Heart left ventricle (tissue), 13 donors: ENCODE measurements around the gene RAB3GAP1.

Experiments used
- POLR2A ChIP-seq, 2 donors: fragments of 450-650 bp; IDR thresholded peaks; one replicate each; pipeline ENCODE4 v1.6.1; 2017; ENCODE audit warnings: antibody characterized with exemption in 2 of 2, mild to moderate bottlenecking in 2 of 2, moderate library complexity in 2 of 2
- TF ChIP-seq, protein P1 (sequence below), 12 donors: fragments of 200-600 bp; sonication (generic) in 4 of 12; IDR thresholded peaks; one replicate each; pipeline versions ENCODE4 v1.5.0 to v1.8.0; 2018 to 2022; ENCODE audit warnings: antibody characterized with exemption in 12 of 12, mild to moderate bottlenecking in 5 of 12
- donor health status: ischemic (EF 13 %, LVEDD 7.1; RV severe dilation, severe dysfunction).
- donor health status: DM: no; HTN: yes; CAD: no.
- donor health status: DM: no; HTN: no; CAD: no.
- donor health status: ischemic (EF 25% LVEDD 6.9; RV normal size, moderate dysfunction).
- donor health status: ischemic (EF 25% LVEDD 5.7; RV mildly dilated, moderate dysfunction).
- donor health status: ischemic (EF 35%, LVEDD 5.7; RV mildly dilated, moderate dysfunction).
- donor health status: nonischemic (EF 11% LVEDD 7.7; RV severe dilation, severe dysfunction).
- donor health status: DM: yes; HTN: yes; CAD: no.
- donor health status: PGD.
- donor health status: ischemic (EF 29% LVEDD 5.4; RV normal size, mild dysfunction).
- donor health status: nonischemic (EF 23%, LVEDD 6.1; RV moderate dilation, normal function).

GRCh38 chr2:135162786-135163185, 110.7 kb downstream of the RAB3GAP1 start:
- TF ChIP-seq POLR2A (IDR thresholded peaks at IDR 0.05), result no peak
- TF ChIP-seq, protein P1, sequence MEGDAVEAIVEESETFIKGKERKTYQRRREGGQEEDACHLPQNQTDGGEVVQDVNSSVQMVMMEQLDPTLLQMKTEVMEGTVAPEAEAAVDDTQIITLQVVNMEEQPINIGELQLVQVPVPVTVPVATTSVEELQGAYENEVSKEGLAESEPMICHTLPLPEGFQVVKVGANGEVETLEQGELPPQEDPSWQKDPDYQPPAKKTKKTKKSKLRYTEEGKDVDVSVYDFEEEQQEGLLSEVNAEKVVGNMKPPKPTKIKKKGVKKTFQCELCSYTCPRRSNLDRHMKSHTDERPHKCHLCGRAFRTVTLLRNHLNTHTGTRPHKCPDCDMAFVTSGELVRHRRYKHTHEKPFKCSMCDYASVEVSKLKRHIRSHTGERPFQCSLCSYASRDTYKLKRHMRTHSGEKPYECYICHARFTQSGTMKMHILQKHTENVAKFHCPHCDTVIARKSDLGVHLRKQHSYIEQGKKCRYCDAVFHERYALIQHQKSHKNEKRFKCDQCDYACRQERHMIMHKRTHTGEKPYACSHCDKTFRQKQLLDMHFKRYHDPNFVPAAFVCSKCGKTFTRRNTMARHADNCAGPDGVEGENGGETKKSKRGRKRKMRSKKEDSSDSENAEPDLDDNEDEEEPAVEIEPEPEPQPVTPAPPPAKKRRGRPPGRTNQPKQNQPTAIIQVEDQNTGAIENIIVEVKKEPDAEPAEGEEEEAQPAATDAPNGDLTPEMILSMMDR (IDR thresholded peaks at IDR 0.05), result no peak
